HL-60 (cell line): ENCODE data around the gene YWHAE.
"Not testable (repeated sequence)": the region's sequence is repeated elsewhere in the genome, so short reads cannot be mapped to it uniquely, and the experiment has no call there.

Source experiments
- CTCF ChIP-seq: IDR thresholded peaks from one replicate; pipeline ENCODE4 v1.5.1; 2011; ENCODE audit warnings: low read length, control low read depth, inconsistent platforms; ENCODE audit not compliant: insufficient read depth
- REST ChIP-seq: IDR thresholded peaks from 2 replicates; pipeline ENCODE4 v1.6.1; 2012; ENCODE audit warnings: low read depth; ENCODE audit not compliant: insufficient replicate concordance

GRCh38 chr17:1395876-1396665 lies 4.0 kb downstream of the YWHAE start:
- TF ChIP-seq CTCF, REST: not testable (repeated sequence)
